HEK293 (cell line): ENCODE data around the gene FAM81A.
A peak's percentile ranks its signal among the peaks of the same experiment; 100 is the strongest.

Experiments used
- CTCF ChIA-PET: fragments of 350-600 bp; formaldehyde crosslinking; extraction: SDS; loops from one replicate; lab custom pipeline; 2021; ENCODE audit warnings: antibody characterized with exemption; lab: Yijun Ruan, JAX
- POLR2A ChIA-PET: fragments of 300-600 bp; formaldehyde crosslinking; extraction: SDS; loops from one replicate; lab custom pipeline; 2020; ENCODE audit warnings: antibody characterized with exemption, inconsistent platforms; lab: Yijun Ruan, JAX
- H3K27ac ChIP-seq: fragments of 200-500 bp; sonication (Bioruptor generic); 2 replicates; pipeline ENCODE4 v1.5.1; 2014; ENCODE audit warnings: low read depth, low read length, control low read depth, inconsistent platforms; ENCODE audit errors: extremely low read depth
- H3K36me3 ChIP-seq, 2 experiments: fragments of 200-500 bp in 1 of 2; sonication (Bioruptor generic) in 1 of 2; 1 replicate in 1 of 2; 2 replicates in 1 of 2; pipeline ENCODE4 v1.5.1; 2014 to 2017; ENCODE audit warnings: inconsistent platforms in 2 of 2, low read length in 2 of 2; ENCODE audit not compliant: control insufficient read depth in 2 of 2, insufficient read depth in 1 of 2
- H3K4me1 ChIP-seq: fragments of 200-500 bp; sonication (Bioruptor generic); 2 replicates; pipeline ENCODE4 v1.5.1; 2014; ENCODE audit warnings: mild to moderate bottlenecking, low read length, inconsistent platforms; ENCODE audit not compliant: control insufficient read depth, insufficient read depth
- H3K4me3 ChIP-seq: 2 replicates; pipeline ENCODE4 v1.5.1; 2011; ENCODE audit warnings: low read depth, mild to moderate bottlenecking, control low read depth, low read length, moderate library complexity
- H3K9me3 ChIP-seq: fragments of 200-500 bp; sonication (Bioruptor generic); 2 replicates; pipeline ENCODE4 v1.5.1; 2014; ENCODE audit warnings: low read depth, low read length, inconsistent platforms; ENCODE audit not compliant: control insufficient read depth, insufficient read depth
- FEZF1 ChIP-seq: fragments of 450-650 bp; formaldehyde crosslinking; IDR thresholded peaks from 2 replicates; pipeline ENCODE4 v1.5.1; 2016; ENCODE audit warnings: missing biosample characterization, missing genetic modification characterization
- GLI2 ChIP-seq: fragments of 450-650 bp; formaldehyde crosslinking; IDR thresholded peaks from 2 replicates; pipeline ENCODE4; 2017; ENCODE audit warnings: missing biosample characterization, missing genetic modification characterization, low read depth, borderline replicate concordance
- GLI4 ChIP-seq: fragments of 450-650 bp; formaldehyde crosslinking; IDR thresholded peaks from 2 replicates; pipeline ENCODE4 v1.5.1; 2016; ENCODE audit warnings: missing biosample characterization, missing genetic modification characterization
- KLF1 ChIP-seq: fragments of 450-650 bp; formaldehyde crosslinking; IDR thresholded peaks from 2 replicates; pipeline ENCODE4 v1.5.1; 2016; ENCODE audit warnings: missing biosample characterization, missing genetic modification characterization
- KLF16 ChIP-seq: fragments of 450-650 bp; formaldehyde crosslinking; IDR thresholded peaks from 2 replicates; pipeline ENCODE4 v1.5.1; 2017; ENCODE audit warnings: missing biosample characterization, missing genetic modification characterization
- KLF8 ChIP-seq: fragments of 450-650 bp; formaldehyde crosslinking; IDR thresholded peaks from 2 replicates; pipeline ENCODE4 v1.5.1; 2016; ENCODE audit warnings: missing biosample characterization, missing genetic modification characterization
- OSR2 ChIP-seq: fragments of 450-650 bp; formaldehyde crosslinking; IDR thresholded peaks from 2 replicates; pipeline ENCODE4 v1.5.1; 2016; ENCODE audit warnings: missing biosample characterization, missing genetic modification characterization
- ZNF121 ChIP-seq: fragments of 450-650 bp; formaldehyde crosslinking; IDR thresholded peaks from 2 replicates; pipeline ENCODE4 v1.5.1; 2016; ENCODE audit warnings: missing biosample characterization, missing genetic modification characterization
- ZNF157 ChIP-seq: fragments of 450-650 bp; formaldehyde crosslinking; IDR thresholded peaks from 2 replicates; pipeline ENCODE4 v1.5.1; 2016; ENCODE audit warnings: missing biosample characterization, missing genetic modification characterization
- ZNF514 ChIP-seq: fragments of 450-650 bp; formaldehyde crosslinking; IDR thresholded peaks from 2 replicates; pipeline ENCODE4 v1.5.1; 2016; ENCODE audit warnings: missing biosample characterization, missing genetic modification characterization
- ZNF571 ChIP-seq: fragments of 450-650 bp; formaldehyde crosslinking; IDR thresholded peaks from 2 replicates; pipeline ENCODE4 v1.5.0; 2017; ENCODE audit warnings: missing biosample characterization, missing genetic modification characterization
- ZNF658 ChIP-seq: fragments of 450-650 bp; formaldehyde crosslinking; IDR thresholded peaks from 2 replicates; pipeline ENCODE4; 2016; ENCODE audit warnings: missing biosample characterization, missing genetic modification characterization
- ZSCAN23 ChIP-seq: fragments of 450-650 bp; formaldehyde crosslinking; IDR thresholded peaks from 2 replicates; pipeline ENCODE4 v1.5.1; 2016; ENCODE audit warnings: missing biosample characterization, missing genetic modification characterization
- ZSCAN30 ChIP-seq: fragments of 450-650 bp; IDR thresholded peaks from 2 replicates; pipeline ENCODE4 v1.5.1; 2018; ENCODE audit warnings: missing biosample characterization, mild to moderate bottlenecking, missing genetic modification characterization, moderate library complexity
- ZXDB ChIP-seq: fragments of 450-650 bp; formaldehyde crosslinking; IDR thresholded peaks from 2 replicates; pipeline ENCODE4 v1.5.1; 2016; ENCODE audit warnings: missing biosample characterization, missing genetic modification characterization
- TF ChIP-seq, protein P1 (sequence below): fragments of 450-650 bp; IDR thresholded peaks from 2 replicates; pipeline ENCODE4 v1.5.1; 2018; ENCODE audit warnings: missing biosample characterization, mild to moderate bottlenecking, missing genetic modification characterization
- TF ChIP-seq, protein P2 (sequence below): fragments of 450-650 bp; formaldehyde crosslinking; IDR thresholded peaks from 2 replicates; pipeline ENCODE4 v1.5.1; 2017; ENCODE audit warnings: missing biosample characterization, missing genetic modification characterization
- TF ChIP-seq, protein P3 (sequence below): fragments of 450-650 bp; formaldehyde crosslinking; conservative IDR thresholded peaks from 2 replicates; pipeline ENCODE4 v1.5.1; 2016; ENCODE audit warnings: low read depth, missing biosample characterization, missing genetic modification characterization
- TF ChIP-seq, protein P4 (sequence below): fragments of 450-650 bp; formaldehyde crosslinking; IDR thresholded peaks from 2 replicates; pipeline ENCODE4 v1.5.1; 2016; ENCODE audit warnings: missing biosample characterization, missing genetic modification characterization, low read depth
- TF ChIP-seq, protein P5 (sequence below): fragments of 450-650 bp; formaldehyde crosslinking; IDR thresholded peaks from 2 replicates; pipeline ENCODE4 v1.5.1; 2016; ENCODE audit warnings: missing biosample characterization, missing genetic modification characterization

FAM81A gene

DNA sequence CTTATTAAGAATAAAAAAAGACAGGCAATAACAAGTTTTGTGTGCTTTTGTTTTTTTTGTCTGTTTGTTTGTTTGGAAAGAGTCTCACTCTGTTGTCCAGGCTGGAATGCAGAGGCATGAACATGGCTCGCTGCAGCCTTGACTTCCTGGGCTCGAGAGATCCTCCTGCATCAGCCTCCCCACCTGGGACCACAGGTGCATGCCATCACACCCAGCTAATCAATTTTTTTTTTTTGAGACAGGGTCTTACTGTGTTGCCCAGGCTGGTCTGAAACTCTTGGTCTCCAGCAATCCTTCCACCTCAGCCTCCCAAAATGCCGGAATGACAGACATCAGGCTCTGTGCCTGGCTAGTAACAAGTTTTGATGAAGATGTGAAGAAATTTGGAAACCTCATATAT lies 100.5 kb downstream of the FAM81A start:
- ChIA-PET POLR2A (no interaction called here), CTCF (interaction anchor here (0.6 kb wide), 1 partner anchor 69 kb away, joined by 4 read pairs; no protein-coding TSS in a partner anchor)
- H3K9me3 ChIP-seq: no peaks in the 10 kb centered on the region
- H3K27ac ChIP-seq: no peak overlapping the region
- TF ChIP-seq ZNF121 (tag by site-specific recombination) (peak; percentile 57; the same call in 1 of the 2 replicates), ZSCAN23 (no peak)
- peaks cover 4% of the 10 kb centered on the region; the same call in 1 of the 2 replicates for H3K4me1 ChIP-seq
- no peaks in the 10 kb centered on the region for H3K36me3 ChIP-seq
- H3K4me3 ChIP-seq: no peak overlapping the region

DNA sequence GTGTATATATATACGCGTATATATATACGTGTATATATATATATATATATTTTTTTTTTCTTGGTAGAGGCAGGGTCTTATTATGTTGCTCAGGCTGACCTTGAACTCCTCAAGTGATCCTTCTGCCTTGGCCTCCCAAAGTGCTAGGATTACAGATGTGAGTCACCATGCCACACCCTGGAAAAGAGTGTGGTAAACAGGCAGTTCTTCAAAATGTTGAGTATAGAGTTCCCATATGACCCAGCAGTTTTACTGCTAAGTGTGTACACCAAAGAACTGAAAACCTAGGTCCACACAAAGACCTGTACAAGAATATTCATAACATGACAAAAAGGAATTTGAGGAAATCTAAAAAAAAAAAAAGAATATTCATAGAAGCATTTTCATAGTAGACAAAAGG lies 101.8 kb downstream of the FAM81A start:
- no peaks in the 10 kb centered on the region for H3K9me3 ChIP-seq
- ChIA-PET CTCF (no interaction called here), POLR2A (no interaction called here)
- H3K4me3 ChIP-seq: no peak overlapping the region
- H3K4me1 ChIP-seq: peaks cover 4% of the 10 kb centered on the region; the same call in 1 of the 2 replicates
- no peaks in the 10 kb centered on the region for H3K36me3 ChIP-seq
- no peak overlapping the region for H3K27ac ChIP-seq
- TF ChIP-seq ZNF658 (tag by site-specific recombination): no peak
- no peak for TF ChIP-seq KLF16
- no peak for TF ChIP-seq ZNF157
- no peak for TF ChIP-seq ZNF571 (tag by site-specific recombination)
- TF ChIP-seq ZNF514: no peak
- 0 out of 2 replicates have a peak, but pooled peaks have one; percentile 44 for TF ChIP-seq KLF8 (tag by site-specific recombination)
- peak; percentile 54 for TF ChIP-seq KLF1 (tag by site-specific recombination)

DNA sequence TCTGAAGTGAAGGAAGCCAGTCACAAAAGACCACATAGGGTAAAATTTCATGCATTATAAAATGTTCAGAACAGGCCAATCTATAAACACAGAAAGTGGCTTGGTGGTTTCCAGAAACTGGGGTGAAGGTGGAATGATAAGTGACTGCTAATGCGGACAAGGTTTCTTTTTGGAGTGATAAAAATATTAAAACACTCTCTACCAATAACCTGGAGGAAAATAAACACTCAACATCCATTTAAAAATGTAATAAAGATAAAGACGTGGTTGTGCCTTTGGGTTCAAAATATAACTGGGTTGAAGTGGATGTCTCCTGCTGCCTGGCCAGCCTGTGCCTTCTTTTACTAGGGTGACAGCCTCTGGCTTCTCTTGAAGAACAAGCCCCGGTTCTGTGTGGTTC lies 102.7 kb downstream of the FAM81A start:
- POLR2A ChIA-PET: no interaction called here
- TF ChIP-seq ZXDB (tag by site-specific recombination) (peak; percentile 50; the same call in 1 of the 2 replicates), GLI4 (tag by site-specific recombination) (no peak), FEZF1 (tag by site-specific recombination) (peak; percentile 98), OSR2 (tag by site-specific recombination) (peak; percentile 68; the same call in 1 of the 2 replicates), ZSCAN30 (0 out of 2 replicates have a peak, but pooled peaks have one; percentile 27), GLI2 (tag by site-specific recombination) (0 out of 2 replicates have a peak, but pooled peaks have one; percentile 15)
- TF ChIP-seq, protein P1, sequence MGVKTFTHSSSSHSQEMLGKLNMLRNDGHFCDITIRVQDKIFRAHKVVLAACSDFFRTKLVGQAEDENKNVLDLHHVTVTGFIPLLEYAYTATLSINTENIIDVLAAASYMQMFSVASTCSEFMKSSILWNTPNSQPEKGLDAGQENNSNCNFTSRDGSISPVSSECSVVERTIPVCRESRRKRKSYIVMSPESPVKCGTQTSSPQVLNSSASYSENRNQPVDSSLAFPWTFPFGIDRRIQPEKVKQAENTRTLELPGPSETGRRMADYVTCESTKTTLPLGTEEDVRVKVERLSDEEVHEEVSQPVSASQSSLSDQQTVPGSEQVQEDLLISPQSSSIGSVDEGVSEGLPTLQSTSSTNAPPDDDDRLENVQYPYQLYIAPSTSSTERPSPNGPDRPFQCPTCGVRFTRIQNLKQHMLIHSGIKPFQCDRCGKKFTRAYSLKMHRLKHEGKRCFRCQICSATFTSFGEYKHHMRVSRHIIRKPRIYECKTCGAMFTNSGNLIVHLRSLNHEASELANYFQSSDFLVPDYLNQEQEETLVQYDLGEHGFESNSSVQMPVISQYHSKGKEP (tag by site-specific recombination): peak; percentile 38; the same call in 1 of the 2 replicates
- TF ChIP-seq, protein P2, sequence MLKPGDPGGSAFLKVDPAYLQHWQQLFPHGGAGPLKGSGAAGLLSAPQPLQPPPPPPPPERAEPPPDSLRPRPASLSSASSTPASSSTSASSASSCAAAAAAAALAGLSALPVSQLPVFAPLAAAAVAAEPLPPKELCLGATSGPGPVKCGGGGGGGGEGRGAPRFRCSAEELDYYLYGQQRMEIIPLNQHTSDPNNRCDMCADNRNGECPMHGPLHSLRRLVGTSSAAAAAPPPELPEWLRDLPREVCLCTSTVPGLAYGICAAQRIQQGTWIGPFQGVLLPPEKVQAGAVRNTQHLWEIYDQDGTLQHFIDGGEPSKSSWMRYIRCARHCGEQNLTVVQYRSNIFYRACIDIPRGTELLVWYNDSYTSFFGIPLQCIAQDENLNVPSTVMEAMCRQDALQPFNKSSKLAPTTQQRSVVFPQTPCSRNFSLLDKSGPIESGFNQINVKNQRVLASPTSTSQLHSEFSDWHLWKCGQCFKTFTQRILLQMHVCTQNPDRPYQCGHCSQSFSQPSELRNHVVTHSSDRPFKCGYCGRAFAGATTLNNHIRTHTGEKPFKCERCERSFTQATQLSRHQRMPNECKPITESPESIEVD (tag by site-specific recombination): peak; percentile 75
- TF ChIP-seq, protein P3, sequence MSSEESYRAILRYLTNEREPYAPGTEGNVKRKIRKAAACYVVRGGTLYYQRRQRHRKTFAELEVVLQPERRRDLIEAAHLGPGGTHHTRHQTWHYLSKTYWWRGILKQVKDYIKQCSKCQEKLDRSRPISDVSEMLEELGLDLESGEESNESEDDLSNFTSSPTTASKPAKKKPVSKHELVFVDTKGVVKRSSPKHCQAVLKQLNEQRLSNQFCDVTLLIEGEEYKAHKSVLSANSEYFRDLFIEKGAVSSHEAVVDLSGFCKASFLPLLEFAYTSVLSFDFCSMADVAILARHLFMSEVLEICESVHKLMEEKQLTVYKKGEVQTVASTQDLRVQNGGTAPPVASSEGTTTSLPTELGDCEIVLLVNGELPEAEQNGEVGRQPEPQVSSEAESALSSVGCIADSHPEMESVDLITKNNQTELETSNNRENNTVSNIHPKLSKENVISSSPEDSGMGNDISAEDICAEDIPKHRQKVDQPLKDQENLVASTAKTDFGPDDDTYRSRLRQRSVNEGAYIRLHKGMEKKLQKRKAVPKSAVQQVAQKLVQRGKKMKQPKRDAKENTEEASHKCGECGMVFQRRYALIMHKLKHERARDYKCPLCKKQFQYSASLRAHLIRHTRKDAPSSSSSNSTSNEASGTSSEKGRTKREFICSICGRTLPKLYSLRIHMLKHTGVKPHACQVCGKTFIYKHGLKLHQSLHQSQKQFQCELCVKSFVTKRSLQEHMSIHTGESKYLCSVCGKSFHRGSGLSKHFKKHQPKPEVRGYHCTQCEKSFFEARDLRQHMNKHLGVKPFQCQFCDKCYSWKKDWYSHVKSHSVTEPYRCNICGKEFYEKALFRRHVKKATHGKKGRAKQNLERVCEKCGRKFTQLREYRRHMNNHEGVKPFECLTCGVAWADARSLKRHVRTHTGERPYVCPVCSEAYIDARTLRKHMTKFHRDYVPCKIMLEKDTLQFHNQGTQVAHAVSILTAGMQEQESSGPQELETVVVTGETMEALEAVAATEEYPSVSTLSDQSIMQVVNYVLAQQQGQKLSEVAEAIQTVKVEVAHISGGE: no peak
- TF ChIP-seq, protein P4, sequence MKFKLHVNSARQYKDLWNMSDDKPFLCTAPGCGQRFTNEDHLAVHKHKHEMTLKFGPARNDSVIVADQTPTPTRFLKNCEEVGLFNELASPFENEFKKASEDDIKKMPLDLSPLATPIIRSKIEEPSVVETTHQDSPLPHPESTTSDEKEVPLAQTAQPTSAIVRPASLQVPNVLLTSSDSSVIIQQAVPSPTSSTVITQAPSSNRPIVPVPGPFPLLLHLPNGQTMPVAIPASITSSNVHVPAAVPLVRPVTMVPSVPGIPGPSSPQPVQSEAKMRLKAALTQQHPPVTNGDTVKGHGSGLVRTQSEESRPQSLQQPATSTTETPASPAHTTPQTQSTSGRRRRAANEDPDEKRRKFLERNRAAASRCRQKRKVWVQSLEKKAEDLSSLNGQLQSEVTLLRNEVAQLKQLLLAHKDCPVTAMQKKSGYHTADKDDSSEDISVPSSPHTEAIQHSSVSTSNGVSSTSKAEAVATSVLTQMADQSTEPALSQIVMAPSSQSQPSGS: no peak
- TF ChIP-seq, protein P5, sequence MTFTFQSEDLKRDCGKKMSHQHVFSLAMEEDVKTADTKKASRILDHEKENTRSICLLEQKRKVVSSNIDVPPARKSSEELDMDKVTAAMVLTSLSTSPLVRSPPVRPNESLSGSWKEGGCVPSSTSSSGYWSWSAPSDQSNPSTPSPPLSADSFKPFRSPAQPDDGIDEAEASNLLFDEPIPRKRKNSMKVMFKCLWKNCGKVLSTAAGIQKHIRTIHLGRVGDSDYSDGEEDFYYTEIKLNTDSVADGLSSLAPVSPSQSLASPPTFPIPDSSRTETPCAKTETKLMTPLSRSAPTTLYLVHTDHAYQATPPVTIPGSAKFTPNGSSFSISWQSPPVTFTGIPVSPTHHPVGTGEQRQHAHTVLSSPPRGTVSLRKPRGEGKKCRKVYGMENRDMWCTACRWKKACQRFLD (tag by site-specific recombination): no peak

More for the DNA sequence above, 102.7 kb downstream of the FAM81A start:
- H3K27ac ChIP-seq: peak overlapping the region; percentile 37; the same call in 1 of the 2 replicates
- CTCF ChIA-PET: no interaction called here
- H3K4me1 ChIP-seq: peaks cover 4% of the 10 kb centered on the region; the same call in 1 of the 2 replicates
- no peaks in the 10 kb centered on the region for H3K9me3 ChIP-seq
- no peak overlapping the region for H3K4me3 ChIP-seq
- no peaks in the 10 kb centered on the region for H3K36me3 ChIP-seq
